Muscle layer of colon (tissue), 2 donors: ENCODE measurements around the gene AMPD2.

Experiments
- H3K27ac ChIP-seq: one replicate; pipeline ENCODE4 v1.7.0; 2013; ENCODE audit warnings: low read depth, mild to moderate bottlenecking, low read length, moderate library complexity
- H3K27me3 ChIP-seq, 2 donors: one replicate each; pipeline ENCODE4 v1.7.0; 2013; ENCODE audit warnings: low read length in 2 of 2, mild to moderate bottlenecking in 2 of 2; ENCODE audit not compliant: insufficient read depth in 2 of 2, control insufficient read depth in 1 of 2
- H3K36me3 ChIP-seq: one replicate; pipeline ENCODE4 v1.7.0; 2013; ENCODE audit warnings: mild to moderate bottlenecking, low read length; ENCODE audit not compliant: insufficient read depth
- H3K4me1 ChIP-seq: one replicate; pipeline ENCODE4 v1.7.0; 2013; ENCODE audit warnings: mild to moderate bottlenecking, low read length; ENCODE audit not compliant: insufficient read depth
- H3K4me3 ChIP-seq, 2 donors: one replicate each; pipeline ENCODE4 v1.7.0; 2013; ENCODE audit warnings: low read length in 2 of 2, low read depth in 1 of 2, mild to moderate bottlenecking in 1 of 2, moderate library complexity in 1 of 2
- H3K9ac ChIP-seq: one replicate; pipeline ENCODE4 v1.7.0; 2013; ENCODE audit warnings: low read length
- H3K9me3 ChIP-seq: one replicate; pipeline ENCODE4 v1.7.0; 2013; ENCODE audit warnings: mild to moderate bottlenecking, low read length
- donor health status: abdominal sarcoma.
- donor health status: Adenocarcinoma of cecum.

Gene AMPD2

DNA sequence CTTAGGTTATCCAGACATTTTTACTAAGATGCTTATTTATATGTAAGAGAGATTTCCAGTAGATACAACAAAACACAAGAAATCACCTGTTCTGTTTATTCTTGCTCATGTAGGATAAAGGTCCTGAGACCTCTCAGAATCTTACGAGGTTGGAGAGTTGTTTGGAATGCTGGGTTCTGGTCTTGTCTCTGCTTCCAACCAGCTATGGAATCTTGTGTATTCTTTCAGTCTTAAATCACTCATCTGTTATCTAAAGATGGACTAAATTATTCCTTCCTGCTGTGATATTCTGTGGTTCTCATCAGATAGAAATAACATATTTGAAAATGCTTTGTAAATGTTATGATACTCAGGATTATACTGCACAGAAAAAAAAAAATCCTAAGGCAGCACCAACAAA, 21.5 kb upstream of the AMPD2 start:
- H3K9me3 ChIP-seq: no peaks in the 10 kb centered on the region
- H3K27ac ChIP-seq: no peak overlapping the region
- no peaks in the 10 kb centered on the region for H3K4me1 ChIP-seq
- peaks cover 6% of the 10 kb centered on the region for H3K36me3 ChIP-seq
- H3K9ac ChIP-seq: no peak overlapping the region
- H3K4me3 ChIP-seq: no peak overlapping the region
- no peaks in the 10 kb centered on the region for H3K27me3 ChIP-seq

DNA sequence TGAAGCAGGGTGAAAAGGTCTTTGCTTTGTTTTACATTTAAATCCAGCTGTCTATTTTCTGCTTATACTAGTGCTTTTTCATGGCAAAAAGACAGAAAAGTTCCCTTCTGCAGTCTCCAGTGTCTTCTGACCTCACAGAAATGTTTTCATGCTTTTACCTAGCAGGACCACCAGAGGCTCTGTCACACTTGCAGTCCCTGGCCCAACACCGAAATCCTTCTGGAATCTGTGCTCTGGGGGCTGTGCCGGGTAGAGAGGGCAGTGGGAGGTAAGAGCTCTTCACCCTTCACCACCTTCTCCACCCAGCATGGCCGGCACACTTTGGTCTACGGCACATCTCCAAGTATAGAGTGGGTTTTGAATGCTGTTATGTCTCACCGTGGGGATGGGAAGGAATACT, 21.0 kb upstream of the AMPD2 start:
- Histone ChIP-seq H3K4me3 (no peak overlapping the region), H3K9me3 (no peaks in the 10 kb centered on the region), H3K9ac (no peak overlapping the region), H3K27me3 (no peaks in the 10 kb centered on the region), H3K4me1 (no peaks in the 10 kb centered on the region), H3K36me3 (peaks cover 1% of the 10 kb centered on the region), H3K27ac (no peak overlapping the region)

- H3K27ac ChIP-seq: no peak overlapping the region
- no peaks in the 10 kb centered on the region for H3K36me3 ChIP-seq
- no peaks in the 10 kb centered on the region for H3K9me3 ChIP-seq
- no peaks in the 10 kb centered on the region for H3K27me3 ChIP-seq
- H3K9ac ChIP-seq: no peak overlapping the region
- no peaks in the 10 kb centered on the region for H3K4me1 ChIP-seq
- no peak overlapping the region for H3K4me3 ChIP-seq
Measured at GRCh38 chr1:109603229-109603628, 16.4 kb upstream of the AMPD2 start.

- Histone ChIP-seq H3K9me3 (no peaks in the 10 kb centered on the region), H3K4me1 (no peaks in the 10 kb centered on the region), H3K27me3 (no peaks in the 10 kb centered on the region), H3K4me3 (no peak overlapping the region), H3K36me3 (no peaks in the 10 kb centered on the region), H3K9ac (no peak overlapping the region), H3K27ac (no peak overlapping the region)
Measured at GRCh38 chr1:109605381-109605780, 14.3 kb upstream of the AMPD2 start.

GRCh38 chr1:109609881-109610280, 9.8 kb upstream of the AMPD2 start:
- Histone ChIP-seq H3K9ac (no peak overlapping the region), H3K36me3 (no peaks in the 10 kb centered on the region), H3K27me3 (no peaks in the 10 kb centered on the region), H3K9me3 (no peaks in the 10 kb centered on the region), H3K4me1 (no peaks in the 10 kb centered on the region), H3K27ac (no peak overlapping the region), H3K4me3 (no peak overlapping the region)

GRCh38 chr1:109610609-109611307, 8.9 kb upstream of the AMPD2 start:
- Histone ChIP-seq H3K9me3 (no peaks in the 10 kb centered on the region), H3K4me3 (no peak overlapping the region), H3K9ac (no peak overlapping the region), H3K27ac (no peak overlapping the region), H3K36me3 (no peaks in the 10 kb centered on the region), H3K27me3 (no peaks in the 10 kb centered on the region), H3K4me1 (no peaks in the 10 kb centered on the region)

DNA sequence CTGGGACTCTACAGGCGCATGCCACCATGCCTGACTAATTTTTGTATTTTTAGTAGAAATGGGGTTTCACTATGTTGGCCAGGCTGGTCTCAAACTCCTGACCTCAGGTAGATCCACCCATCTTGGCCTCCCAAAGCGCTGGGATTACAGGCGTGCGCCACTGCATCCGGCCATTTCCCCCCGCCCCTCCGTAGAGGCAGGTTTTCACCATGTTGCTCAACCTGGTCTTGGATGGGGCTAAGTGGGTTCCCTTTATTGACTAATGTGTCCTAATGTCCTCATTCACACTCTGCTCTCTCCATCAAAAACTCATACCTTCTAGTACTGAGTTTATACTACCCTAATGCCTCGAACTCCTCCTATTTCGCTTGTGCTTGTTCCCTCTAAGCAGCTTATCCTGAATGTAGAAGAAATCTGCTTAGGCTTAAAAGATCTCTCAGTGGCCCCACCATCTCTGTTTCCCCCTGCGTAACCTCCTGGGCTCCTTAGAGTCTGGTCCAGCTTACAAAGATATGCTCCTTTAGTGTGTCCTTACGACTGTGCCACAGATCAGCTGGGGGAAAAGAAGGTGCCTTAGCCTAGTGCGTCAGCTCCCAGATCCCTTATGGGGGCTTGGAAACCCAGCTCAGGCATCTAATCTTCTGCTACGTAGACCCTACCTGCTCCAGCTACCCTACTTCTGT, 8.2 kb upstream of the AMPD2 start:
- Histone ChIP-seq H3K9me3 (no peaks in the 10 kb centered on the region), H3K9ac (no peak overlapping the region), H3K36me3 (no peaks in the 10 kb centered on the region), H3K4me3 (no peak overlapping the region), H3K4me1 (no peaks in the 10 kb centered on the region), H3K27ac (no peak overlapping the region), H3K27me3 (no peaks in the 10 kb centered on the region)

DNA sequence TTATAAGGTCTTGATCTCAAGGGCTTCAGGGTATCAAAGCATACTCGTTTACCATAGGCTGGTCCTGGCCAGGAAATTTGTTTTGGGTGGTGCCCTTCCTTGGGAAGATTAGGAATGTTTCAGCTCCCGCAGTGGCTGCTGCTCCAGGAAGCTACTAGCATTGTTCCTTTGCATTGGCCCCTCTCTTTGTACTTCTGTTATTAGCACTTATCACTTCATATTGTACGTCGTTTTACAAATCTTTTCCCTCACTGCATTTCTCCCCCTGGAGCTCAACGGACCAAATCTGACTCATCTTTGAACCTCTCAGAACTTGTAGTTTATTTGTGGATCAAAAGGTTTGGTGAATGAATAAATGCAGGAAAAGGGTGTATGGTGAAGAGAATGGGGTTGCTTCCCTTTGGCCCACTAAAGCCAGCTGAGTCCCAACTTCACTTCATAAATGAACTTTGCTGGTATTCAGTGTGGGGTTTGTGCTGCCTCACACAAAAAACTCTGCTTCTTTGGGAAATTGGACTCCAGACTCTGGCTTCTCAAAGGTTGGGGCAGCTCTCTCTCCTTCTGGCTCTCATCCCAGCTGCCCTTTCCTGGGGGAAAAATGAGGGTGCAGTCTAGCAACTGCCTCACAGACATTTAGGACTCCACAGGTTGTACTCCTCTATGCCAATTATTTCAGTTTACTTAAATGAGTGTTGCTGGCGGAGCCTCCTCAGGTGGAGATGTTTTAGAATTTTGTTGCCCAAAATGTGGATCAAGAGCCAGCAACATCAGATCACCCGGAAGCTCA, 6.1 kb upstream of the AMPD2 start:
- H3K27ac ChIP-seq: no peak overlapping the region
- H3K36me3 ChIP-seq: no peaks in the 10 kb centered on the region
- no peaks in the 10 kb centered on the region for H3K9me3 ChIP-seq
- no peaks in the 10 kb centered on the region for H3K4me1 ChIP-seq
- no peak overlapping the region for H3K9ac ChIP-seq
- H3K27me3 ChIP-seq: no peaks in the 10 kb centered on the region
- no peak overlapping the region for H3K4me3 ChIP-seq

GRCh38 chr1:109615879-109616278, 3.8 kb upstream of the AMPD2 start:
- H3K9ac ChIP-seq: no peak overlapping the region
- H3K27ac ChIP-seq: no peak overlapping the region
- H3K27me3 ChIP-seq: no peaks in the 10 kb centered on the region
- peaks cover 14% of the 10 kb centered on the region for H3K4me1 ChIP-seq
- H3K36me3 ChIP-seq: no peaks in the 10 kb centered on the region
- H3K9me3 ChIP-seq: no peaks in the 10 kb centered on the region
- no peak overlapping the region for H3K4me3 ChIP-seq

- Histone ChIP-seq H3K4me3 (no peak overlapping the region), H3K9ac (no peak overlapping the region), H3K27me3 (no peaks in the 10 kb centered on the region), H3K27ac (no peak overlapping the region), H3K4me1 (peaks cover 17% of the 10 kb centered on the region), H3K9me3 (no peaks in the 10 kb centered on the region), H3K36me3 (no peaks in the 10 kb centered on the region)
Measured at GRCh38 chr1:109616391-109616790, 3.2 kb upstream of the AMPD2 start.

GRCh38 chr1:109617291-109617801, 2.3 kb upstream of the AMPD2 start:
- Histone ChIP-seq H3K27me3 (no peaks in the 10 kb centered on the region), H3K9ac (no peak overlapping the region), H3K27ac (no peak overlapping the region), H3K4me3 (no peak overlapping the region), H3K9me3 (no peaks in the 10 kb centered on the region), H3K4me1 (peaks cover 27% of the 10 kb centered on the region), H3K36me3 (no peaks in the 10 kb centered on the region)
